Activated T-cell treated with anti-CD3 and anti-CD28 coated beads for 1 hour (primary cell): ENCODE results near the gene CCS.
"Not testable (repeated sequence)": the region's sequence is repeated elsewhere in the genome, so short reads cannot be mapped to it uniquely, and the experiment has no call there.

Experiments used
- DNase-seq: peaks from one replicate; pipeline ENCODE4 v3.0.0-alpha.2; 2020; ENCODE audit warnings: low read depth

The CCS gene

DNA sequence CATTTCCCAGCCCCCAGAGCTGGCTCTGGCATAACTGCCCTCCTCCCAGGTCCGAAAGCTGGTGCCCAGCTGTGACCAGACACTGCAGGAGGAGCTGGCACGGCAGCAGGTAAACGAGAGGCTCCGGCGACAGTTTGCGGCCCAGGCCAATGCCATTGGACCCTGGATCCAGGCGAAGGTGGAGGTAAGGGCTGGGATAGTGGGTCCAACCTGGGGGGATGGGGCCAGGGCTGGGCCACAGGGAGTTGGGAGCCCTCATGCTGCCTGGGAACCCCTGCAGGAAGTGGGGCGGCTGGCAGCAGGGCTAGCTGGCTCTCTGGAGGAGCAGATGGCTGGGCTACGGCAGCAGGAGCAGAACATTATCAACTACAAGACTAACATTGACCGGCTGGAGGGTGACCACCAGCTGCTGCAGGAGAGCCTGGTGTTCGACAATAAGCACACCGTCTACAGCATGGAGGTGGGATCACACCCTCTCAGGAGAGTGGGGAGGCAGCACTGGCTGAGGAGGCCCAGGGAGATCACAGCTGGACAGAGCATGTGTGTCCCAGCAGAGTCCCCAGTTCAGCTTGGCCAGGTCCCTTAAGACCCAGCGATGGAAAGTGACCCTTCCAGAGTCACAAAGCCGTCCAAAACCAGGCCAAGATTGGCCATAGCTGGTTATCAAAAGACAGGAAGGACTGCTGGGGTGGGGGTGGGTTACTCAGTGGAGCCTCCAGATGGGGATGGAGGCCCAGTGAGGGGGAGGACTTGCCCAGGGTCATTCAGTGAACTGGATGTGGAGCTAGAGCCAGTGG is 31.6 kb upstream of the CCS start:
- no peak for DNase-seq

DNA sequence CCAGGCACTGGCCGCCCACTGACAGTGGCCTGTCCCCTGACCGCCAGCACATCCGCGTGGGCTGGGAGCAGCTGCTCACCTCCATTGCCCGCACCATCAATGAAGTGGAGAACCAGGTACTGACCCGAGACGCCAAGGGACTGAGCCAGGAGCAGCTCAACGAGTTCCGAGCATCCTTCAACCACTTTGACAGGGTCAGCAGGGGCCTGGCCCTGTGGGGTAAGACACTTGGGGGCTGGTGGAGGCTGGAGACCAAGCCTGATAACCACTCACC is 31.1 kb upstream of the CCS start:
- DNase-seq = no peak

DNA sequence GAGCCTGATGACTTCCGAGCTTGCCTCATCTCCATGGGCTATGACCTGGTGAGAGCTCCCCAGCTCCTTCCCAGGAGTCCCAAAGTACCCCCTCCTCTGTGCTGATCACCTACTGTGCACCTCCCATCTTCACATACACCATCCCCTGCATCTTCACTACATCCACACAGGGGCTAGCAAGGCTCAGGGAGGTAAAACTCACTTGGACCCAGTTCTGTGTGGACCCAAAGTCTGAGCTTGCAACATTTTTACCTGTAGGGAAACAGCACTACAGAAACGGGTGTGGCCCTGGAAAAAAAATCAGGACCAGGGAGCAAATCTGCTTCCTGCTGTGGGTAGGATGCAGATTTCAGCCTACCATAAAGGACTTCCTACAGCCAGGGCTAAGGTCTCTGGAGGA is 30.7 kb upstream of the CCS start:
- no peak for DNase-seq

DNA sequence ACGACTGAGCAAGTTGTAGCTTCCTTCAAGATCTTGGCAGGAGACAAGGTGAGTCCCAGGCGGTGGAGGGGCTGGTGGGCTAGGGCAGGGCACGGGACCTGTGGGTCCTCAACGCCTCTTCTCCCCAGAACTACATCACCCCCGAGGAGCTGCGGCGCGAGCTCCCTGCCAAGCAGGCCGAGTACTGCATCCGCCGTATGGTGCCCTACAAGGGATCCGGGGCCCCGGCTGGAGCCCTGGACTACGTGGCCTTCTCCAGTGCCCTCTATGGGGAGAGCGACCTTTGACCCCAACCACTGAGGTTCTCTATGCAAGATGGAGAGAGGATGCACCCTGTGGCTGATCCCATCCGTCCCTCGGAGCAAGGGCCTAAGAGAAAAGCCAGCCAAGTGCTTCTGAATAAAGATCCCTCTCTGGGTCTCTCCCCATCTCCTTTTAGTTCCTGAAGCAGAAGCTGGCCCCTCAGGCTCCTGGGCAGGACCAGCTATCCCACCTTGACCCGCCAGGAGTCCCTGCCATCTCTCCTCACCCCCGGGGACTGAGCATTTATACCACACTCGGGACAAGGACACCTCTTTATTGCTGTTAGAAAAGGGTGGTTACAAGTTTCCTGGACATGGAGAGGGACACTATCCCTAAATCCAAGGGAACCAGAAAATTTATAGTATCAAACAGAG is 29.9 kb upstream of the CCS start:
- no peak for DNase-seq

DNA sequence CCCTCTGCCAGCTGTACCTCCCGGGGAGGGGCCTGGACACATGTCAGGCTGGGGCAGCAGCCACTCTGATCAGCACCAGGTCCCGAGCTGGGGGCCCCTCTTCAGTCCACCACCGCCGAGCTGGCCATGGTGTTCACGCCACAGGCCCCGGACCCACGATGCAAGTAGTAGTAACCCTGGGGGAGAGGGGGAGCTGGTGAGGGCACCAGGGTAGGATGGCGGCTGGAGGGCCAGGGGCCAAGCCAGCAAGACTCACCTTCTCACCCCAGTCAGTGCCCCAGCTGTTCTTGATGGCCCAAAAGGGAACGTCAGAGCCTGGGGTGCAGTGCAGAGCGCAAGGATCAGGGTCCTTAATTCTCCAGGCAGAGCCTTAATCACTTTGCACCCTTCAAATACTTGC is 29.2 kb upstream of the CCS start:
- no peak for DNase-seq

DNA sequence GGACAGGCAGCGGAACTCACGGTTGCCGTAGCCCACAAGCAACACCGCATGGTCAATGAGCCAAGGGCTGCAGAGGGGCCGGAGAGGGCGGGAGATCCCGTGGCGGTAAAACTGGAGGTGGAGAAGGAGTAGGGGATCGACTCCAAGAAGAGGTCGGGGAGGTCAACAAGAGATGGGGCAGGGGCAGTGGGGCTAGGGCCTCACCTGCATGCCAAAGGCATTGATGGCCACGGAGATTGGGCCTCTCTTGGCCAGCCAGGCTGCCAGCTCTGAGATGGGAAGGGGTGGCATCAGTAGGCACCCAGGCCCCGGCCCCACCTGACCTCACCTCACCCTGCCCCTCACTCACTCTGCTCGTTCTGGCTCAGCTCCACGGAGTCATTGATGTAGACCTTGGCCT is 28.4 kb upstream of the CCS start:
- no peak for DNase-seq

DNA sequence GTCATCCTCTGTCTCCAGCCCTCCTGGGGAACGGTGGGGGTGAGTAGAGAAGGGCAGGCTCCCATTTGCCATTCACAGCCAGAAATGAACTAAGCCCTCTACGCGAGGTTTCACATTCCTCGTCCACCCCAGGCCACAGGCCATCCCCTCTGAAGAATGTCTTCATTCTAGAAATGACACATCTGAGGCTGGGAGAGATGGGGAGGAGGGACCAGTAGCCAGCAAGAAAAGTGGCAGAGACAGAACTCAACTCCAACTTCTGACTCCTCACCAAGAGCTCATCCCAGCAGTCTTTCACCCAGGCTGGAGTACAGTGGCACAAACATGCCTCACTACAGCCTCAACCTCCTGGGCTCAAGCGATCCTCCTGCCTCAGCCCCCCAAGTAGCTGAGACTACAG is 28.0 kb upstream of the CCS start:
- no peak for DNase-seq

DNA sequence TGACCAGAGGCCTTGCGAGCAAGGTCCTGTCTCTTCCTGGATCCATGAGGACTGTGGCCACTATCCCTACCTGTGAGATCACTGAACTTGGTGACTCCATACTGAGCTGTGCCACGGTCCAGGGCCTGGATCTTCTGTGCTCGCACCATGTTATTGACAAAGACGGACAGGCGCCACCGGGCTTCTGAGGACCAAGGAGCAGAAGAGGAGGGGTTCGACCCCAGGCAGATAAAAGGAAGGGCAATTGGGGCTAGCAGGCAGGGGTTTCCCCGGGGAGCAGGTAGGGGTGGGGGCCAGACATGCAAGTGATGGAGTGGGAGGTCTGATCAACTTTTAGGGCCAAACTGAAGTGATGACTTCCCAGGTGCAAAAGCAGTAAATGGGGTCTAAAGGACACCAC is 26.8 kb upstream of the CCS start:
- DNase-seq = no peak

DNA sequence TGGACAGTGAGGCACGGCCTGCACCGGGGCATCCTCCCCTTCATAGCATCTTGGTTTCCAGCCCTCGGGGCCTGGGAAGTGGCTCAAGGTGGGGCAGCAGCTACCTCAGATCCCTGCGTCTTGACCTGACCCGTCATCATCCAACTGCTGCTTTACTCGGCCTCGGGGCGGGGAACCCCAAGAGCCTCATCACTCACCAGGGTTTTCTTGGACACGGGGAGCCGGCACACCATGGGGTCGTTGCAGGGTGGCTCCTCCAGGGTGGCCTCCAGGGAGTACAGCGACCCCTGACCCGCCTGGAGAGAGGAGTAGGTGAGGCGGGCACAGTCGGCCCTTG is 25.2 kb upstream of the CCS start:
- no peak for DNase-seq

DNA sequence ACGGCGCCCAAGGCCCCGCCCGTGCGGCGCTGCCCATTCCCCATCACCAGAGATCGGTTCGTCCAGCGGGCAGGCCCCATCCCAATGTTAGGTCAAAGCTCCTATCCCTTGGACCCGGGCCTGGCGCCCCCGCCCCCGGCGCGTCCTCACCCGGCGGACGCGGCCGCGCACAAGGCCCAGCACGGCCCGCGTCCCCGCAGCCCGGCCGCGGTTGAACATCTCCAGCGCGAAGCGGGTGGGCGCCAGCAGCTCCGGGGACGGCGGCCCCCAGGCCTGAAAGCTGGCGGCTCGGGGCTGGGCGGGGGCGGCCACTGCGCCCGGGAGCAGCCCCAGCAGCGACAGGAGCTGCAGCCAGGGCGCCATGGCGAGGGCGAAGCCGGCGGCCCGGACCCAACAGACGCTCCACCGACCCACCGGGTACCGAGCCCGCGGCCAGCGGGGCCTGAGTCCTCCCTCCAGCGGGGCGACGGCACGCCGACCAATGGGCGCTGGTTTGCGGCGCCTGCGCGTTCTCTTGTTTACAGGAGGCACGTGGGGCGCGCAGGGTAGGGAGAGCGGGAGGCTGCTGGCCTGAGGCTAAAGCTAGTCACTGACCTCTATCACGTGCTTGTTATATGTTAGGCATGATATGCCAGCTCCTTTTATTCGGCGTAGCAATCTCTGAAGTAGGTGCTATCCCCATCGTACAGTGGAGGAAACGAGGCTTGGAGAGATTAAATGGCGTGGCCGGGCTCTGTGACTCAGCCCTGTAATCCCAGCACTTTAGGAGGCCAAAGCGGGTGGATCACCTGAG is 24.7 kb upstream of the CCS start, which contains the start of gene CTSF:
Gene CTSF (minus strand): TSS at position 483 of the 793 bp plus-strand sequence. CDS start 120 bp downstream, at position 363.
- DNase-seq = peak; percentile 64

DNA sequence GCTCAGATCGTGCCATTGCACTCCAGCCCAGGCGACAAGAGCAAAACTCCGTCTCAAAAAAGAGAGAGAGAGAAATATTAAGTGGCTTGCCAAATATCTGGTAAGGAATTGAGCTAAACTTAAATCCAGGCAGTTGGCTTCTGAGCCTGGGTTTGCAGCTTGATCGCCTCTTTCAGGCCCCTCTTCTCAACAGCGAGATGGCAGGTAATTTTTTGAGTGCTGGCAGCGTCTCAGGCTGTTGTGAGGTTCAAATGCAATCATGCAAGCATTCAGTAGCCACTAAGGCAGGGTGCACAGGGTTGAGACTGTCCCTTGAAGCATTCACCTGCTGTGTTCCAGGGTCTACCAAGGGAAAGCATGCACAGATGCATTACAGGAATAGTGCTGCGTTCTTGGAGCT is 23.9 kb upstream of the CCS start:
- no peak for DNase-seq

DNA sequence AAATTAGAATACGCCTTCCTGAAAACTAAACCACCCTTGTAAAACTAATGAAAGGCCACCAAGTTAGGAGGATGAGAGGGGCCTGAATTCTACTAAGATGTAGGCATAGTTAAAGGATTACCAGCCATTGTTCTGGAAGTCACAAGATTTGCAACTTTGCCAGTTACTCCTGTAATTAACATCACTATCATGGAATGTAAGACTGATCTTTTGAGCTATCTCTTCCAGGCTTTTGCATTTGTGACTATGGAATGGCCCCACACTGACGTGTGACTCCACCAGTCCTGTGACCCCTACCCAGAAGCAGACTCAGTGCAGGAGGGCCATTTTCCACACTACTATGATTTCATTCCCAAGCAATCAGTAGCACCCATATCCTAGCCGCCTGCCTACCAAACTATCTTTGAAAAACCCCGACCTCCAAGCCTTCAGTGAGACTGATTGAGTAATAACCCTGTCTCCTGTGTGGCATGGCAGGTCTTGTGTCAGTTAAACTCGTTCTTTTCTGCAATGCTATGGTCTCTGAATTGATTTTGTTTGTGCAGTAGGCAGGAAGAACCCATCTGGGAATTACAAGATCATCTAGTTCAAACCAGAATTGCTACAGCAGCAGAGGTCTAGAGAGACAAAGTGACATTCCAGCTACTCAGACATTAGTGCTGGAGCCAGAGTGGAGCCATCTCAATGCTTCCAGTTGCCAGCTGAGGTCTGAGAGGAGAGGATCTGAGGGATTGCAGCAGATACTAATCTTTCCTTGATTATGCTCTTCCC is 22.7 kb upstream of the CCS start:
- no peak for DNase-seq

DNA sequence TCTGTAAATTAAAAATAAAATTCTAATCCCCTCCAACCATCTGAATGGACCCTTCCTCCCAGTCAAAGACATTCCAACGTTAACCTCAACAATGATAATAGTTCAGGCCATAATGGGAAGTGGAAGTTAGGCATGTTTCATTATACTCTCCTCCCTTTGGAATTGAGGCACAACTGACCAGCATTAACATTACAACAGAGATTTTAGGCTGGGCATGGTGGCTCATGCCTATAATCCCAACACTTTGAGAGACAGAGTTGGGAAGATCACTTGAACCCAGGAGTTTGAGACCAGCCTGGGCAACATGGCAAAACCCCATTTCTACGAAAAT is 22.2 kb upstream of the CCS start:
- DNase-seq = no peak

DNA sequence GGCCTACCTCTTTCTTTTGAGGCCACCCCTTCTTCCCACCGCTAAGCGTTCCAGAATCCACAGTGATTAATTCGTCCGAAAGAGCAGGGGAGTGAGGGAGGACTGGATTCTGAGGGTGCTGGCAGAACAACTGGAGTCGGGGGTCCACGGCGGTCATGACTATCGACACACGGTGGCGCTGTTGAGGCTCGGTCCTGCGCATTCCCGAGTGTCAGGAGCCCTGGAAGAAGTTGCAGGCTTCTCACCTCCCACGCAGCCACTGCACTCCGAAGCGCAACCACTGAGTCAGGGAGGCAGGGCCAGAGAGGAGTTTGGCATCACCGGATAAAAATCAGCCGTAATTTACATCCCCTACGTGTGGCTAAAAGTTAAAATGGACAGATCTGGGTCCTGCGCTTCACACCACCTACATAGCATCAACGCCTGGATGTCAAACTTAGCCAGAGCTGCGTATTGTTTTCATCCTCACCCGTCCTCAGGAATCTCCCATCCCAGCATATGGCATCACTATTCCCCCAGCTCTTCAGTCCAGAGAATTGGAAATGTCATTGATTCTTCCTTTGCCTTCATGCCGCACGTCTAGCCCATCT is 13.9 kb upstream of the CCS start:
- DNase-seq = peak; percentile 77

DNA sequence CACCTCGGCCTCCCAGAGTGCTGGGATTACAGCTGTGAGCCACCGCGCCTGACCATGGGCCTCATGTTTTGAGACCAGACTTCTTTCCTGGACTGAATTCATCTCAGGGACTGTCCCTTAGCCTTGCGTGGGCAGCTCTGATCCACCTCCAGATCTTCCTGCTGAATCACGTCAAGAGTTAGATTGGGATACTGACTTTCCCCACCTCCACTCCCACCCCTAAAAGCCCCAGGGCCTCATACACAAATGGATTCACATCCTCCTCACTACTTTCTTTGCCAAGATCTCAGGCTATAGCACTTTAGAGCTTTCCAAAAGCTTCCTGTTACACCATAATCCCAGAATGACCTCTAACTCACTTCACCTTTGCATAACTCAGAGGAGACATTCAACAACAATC is 12.2 kb upstream of the CCS start:
- no peak for DNase-seq

DNA sequence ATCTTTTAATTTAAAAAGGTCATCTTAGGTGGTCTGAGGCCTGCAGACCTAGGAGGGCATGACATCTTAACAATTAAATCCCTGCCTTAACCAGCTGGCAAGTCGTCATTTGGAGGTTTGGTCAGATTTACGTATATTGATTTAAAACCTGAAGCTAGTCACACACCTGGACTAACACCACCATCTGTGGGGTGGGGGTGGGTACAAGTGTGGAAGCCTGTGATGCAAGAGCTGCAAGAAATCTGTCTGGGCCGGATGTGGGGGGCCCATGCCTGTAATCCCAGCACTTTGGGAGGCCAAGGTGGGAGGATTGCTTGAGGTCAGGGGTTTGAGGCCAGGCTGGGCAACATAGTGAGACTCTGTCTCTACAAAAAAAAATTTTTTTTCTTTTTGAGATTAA is 11.7 kb upstream of the CCS start:
- no peak for DNase-seq

DNA sequence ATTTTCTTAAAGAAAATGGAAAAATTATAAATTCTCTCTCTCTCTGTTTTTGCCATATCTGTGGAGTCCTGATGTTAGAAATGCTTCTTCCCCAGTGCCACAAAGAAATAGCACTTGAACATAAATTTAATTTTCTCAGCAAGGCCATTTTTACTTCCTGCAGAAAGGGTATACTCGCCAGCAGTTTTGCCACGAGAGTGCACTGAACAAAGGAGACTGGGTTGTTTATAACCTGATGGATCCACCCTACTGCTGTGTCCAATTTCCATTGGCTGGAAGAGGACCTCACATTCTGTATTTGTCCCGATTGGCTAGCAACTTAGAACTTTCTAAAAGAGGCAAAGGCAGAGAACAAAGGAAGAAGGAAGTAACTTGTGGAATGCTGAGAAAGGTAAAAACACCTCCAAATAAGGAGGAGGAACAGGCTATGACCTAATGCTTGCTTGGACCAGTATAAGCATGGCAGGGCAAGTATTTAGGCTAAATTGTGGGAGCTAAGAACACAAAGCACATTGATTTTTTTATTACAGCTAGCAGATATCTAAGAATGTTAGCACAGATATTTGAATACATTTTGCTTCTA is 10.3 kb upstream of the CCS start:
- DNase-seq = not testable (repeated sequence)

DNA sequence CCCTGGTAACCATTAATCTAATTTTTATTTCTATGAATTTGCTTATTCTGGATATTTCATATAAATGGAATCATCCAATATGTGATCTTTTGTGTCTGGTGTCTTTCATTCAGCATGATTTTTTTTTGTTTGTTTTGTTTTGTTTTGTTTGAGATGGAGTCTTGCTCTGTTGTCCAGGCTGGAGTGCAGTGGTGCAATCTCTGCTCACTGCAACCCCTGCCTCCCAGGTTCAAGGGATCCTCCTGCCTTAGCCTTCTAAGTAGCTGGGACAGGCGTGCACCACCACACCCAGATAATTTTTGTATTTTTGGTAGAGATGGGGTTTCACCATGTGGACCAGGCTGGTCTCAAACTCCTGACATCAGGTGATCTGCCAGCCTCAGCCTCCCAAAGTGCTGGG is 7.5 kb upstream of the CCS start:
- not testable (repeated sequence) for DNase-seq

DNA sequence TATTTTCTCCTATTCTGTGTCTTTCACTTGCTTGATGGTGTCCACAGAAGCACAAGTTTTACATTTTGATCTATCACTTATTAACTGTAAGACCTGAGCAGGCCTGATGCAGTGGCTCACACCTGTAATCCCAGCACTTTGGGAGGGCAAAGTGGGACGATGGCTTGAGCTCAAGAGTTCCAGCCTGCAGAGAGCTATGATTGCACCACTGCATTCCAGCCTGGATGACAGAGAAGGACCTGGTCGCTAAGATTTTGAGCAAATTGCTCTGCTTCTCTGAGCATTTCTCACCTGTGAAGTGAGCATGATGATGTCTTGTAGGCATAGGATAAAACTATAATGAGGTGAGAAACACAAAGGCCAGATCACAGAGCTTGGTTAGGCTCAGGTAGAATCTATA is 6.8 kb upstream of the CCS start:
- no peak for DNase-seq

DNA sequence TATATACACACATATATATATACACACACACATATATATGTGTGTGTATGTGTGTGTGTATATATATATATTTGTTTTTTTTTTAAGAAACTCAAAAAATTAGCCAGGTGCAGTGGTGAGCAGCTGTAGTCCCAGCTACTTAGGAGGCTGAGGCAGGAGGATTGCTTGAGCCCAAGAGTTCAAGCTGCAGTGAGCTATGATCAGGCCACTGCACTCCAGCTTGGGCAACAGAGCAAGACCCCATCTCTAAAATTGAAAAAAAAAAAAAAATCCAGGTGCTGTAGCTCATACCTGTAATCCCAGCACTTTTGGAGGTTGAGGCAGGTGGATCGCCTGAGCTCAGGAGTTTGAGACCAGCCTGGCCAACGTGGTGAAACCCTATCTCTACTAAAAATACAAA is 3.7 kb upstream of the CCS start:
- DNase-seq = not testable (repeated sequence)

DNA sequence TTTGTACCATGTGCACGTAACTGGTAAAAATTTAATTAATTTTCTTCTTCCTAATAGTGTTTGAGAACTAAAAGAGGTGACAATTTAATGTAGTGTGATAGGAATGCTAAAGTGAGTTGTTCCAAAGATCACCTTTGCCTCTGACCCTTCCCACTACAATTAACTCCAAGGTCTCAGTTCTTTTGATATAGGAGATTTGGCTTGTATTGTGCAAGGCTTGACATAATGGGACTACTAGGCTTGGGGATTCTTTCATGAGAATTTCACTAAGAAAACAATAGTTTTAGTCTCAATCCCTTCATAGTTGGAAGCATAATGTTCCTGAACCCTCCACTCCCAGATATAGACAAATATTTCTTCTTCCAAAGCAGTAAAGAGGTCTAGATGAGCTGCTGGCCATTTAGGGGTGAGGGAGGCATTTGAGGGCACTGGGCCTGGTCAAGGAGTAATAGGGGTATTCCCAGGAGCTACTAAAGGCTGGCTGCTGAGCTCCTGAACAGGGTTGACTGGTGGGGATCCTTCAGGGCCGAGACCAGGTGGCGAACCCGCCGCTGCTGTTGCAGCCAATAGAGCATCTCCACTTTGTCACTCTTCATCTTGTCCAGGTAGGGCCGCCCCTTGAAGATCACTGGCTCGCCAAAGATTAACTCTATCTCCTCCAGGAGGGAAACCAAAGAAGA is 2.8 kb upstream of the CCS start:
- no peak for DNase-seq
